GM19351 (cell line): Measurements from ENCODE around the gene NVL.

ENCODE experiments used
- ATAC-seq: cut with Tn5 transposase; IDR thresholded peaks from one replicate; pipeline ENCODE4 v1.9.1; 2021; ENCODE audit warnings: mild to moderate bottlenecking, moderate library complexity; ENCODE audit not compliant: unreplicated experiment

Gene NVL

DNA sequence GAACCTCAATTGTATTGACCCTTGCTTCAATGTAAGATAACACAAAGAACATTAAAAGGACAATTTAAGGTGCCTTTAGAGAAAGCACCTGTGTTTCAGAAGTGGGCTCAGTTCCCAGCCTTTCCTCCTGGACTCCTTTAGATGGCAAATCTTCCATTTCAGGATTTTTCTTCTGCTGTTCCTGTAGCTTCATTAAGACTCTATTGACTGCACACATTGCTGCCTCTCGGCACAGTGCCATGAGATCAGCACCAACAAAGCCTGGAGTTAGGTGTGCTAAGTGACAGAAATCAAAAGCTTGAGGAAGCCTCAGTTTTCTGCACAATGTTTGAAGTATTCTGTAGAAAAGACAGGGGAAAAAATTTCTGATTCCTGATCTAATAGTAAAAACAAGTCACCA lies 40.6 kb downstream of the NVL start:
- no peak for ATAC-seq

DNA sequence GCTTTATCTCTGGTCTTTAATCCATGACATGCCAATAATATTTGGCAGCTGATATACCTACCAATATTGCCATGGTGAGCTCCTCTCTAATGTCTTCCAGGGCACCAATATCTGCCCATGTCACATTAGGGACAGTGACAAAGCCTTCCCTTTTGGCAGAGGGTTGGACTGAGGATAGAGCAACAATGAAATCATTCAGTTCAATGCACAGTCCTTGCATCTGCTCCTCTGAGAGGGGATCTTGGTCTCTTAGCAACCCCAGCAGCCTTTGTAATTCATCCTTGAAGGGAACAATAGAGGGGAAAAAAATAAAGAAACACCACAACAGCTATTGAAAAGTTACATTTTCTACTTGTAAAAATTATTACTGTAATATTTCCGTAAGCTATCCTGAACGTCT lies 42.3 kb downstream of the NVL start:
- ATAC-seq = no peak

DNA sequence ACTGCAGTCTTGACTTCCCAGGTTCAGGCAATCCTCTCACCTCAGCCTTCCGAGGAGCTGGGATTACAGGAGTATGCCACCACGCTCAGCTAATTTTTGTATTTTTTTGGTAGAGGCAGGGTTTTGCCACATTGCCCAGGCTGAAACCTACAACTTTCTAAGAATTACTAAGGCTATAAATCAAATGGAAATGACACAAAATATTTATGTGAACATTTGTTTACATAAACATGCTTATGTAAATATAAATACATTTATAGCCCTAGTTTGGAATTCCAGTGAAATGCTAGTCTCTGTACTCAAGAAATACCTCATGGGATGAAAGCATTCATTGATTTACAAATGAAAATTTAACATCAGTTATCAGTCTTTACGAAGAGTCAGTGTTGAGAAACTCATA lies 47.8 kb downstream of the NVL start:
- ATAC-seq = no peak

DNA sequence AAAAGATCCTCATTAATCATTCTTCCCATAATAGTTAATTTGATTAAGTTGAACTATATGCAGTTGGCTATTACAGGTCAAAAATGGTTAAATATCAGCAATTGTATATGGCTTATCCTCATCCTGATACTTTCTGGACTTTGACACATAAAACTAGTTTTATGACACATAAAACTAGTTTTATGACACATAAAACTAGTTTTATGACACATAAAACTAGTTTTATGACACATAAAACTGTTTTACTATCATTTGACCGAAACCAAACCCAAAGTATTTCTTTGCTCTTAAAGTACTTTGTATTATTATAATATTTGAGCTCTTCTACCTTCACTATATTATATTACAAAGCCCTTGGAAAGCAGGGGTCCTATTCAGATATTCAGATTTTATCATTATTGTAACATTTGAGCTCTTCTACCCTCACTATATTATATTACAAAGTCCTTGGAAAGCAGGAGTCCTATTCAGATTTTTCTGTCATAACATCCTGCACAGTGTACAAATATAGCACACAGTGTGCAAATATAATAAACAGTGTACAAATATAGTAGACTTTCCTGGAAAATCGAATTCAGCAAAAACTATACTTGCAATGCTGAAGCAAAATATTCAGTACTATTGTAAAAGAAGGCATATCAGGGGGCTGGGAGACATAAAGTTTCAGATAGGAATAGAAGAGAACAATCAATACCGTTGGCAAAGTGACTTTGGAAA lies 53.0 kb downstream of the NVL start:
- no peak for ATAC-seq

DNA sequence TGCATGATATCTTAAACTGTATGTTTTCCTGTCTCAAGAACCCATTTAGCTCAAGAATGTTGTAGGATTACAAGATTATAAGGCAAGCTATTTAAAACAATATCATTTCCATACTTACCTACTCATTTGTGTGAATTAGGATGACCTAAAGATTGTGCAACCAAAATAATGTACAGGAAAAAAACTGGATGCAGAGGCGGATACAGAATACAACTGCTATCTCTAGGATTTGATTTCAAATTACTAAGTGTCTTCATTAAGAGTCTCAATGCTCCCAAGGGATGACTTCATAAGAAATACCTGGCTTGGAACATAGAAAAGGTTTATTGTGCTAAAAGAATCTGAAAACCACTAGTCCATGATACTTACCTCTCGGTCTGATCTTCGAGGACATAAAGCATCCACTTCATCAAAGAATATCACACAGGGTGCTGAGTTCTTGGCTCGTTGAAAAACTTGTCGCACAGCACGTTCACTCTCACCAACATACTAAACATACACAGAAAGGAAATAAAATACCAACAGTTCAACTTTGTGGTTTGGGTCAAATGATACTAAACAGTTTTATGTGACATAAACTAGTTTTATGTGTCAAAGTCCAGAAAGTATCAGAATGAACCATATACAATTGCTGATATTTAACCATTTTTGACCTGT lies 54.9 kb downstream of the NVL start:
- no peak for ATAC-seq

DNA sequence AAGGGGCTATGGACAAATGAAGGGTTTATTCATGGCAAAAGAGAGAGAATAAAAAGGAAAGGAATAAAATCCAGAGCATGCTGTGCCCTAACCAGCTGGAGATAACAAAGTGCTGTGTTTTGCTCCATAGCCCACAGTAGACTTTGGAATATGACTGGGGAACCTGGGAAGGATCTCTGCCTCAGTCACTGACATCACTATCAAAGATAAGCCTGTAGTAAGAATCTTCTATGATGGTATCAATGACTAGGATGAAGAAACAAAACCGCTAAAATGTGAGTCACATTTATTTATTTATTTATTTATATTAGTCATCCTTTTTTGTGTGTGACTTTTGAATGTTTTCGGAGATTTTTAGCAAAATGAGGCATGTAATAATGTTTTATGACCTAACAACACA lies 56.3 kb downstream of the NVL start:
- no peak for ATAC-seq

DNA sequence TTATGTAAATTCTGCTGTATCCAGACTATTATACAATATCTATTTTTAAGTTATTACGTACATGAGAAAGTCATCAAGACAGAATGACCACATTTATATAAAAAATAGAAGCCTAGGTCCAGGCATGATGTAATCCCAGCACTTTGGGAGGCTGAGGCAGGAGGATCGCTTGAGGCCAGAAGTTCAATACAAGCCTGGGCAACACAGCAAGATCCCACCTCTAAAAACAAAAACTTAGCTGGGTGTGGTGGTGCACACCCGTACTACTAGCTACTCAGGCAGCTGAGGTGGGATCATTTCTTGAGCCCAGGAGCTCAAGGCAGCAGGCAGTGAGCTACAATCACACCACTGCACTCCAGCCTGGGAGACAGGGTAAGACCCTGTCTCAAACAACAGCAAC lies 58.9 kb downstream of the NVL start:
- ATAC-seq = no peak

DNA sequence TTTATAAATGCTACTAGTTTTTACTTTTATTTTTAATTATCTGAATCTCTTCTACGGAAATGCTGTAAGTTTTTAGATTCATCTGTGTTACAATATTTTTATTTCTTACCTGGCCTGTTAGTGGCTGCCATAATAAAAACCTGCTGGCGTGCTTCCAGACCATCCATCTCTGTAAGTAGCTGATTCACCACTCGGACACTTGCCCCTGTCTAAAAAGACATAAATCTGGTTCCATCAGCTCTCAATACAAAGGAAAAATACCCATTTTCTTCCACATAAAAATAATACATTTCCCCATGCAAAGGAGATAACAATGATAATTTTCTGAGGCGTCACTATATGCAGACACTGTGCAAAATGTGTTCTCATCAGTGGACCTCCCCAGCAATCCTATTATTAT lies 62.0 kb downstream of the NVL start:
- ATAC-seq = no peak

DNA sequence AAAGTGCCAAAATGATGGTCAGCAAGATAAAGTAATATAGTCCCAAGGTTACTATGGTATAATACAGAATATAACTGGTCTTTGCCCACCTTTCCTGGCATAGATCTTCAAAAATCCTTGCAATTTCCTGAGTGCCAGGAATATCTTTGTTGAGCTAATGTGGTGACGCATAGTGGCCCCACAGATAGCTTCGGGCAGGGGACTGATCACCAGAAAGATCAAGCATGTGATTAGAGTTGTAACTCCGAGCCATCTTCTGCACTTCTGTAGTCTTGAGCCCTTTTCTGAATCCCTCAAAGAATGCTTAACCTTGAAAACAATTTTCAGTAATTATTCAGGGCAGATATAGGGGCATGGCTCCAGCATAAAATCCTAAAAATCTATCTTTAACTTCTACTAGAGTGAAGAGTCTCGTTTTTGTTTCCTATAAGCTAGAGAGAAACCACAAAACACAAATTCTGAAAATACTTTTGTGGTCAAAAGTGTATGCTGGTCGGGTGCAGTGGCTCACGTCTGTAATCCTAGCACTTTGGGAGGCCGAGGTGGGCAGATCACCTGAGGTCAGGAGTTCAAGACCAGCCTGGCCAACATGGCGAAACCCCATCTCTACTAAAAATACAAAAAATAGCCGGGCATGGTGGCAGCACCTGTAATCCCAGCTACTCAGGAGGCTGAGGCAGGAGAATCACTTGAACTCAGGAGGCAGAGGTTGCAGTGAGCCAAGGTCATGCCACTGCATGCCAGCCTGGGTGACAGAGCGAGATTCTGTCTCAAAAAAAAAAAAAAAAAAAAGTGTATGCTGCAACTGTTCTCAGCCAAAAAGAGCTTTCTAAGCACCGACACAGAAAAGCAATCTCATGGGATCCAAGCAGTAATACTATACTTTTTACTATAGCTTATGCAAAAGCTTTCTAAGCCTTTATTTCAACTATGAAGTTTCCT lies 62.8 kb downstream of the NVL start:
- ATAC-seq = no peak

DNA sequence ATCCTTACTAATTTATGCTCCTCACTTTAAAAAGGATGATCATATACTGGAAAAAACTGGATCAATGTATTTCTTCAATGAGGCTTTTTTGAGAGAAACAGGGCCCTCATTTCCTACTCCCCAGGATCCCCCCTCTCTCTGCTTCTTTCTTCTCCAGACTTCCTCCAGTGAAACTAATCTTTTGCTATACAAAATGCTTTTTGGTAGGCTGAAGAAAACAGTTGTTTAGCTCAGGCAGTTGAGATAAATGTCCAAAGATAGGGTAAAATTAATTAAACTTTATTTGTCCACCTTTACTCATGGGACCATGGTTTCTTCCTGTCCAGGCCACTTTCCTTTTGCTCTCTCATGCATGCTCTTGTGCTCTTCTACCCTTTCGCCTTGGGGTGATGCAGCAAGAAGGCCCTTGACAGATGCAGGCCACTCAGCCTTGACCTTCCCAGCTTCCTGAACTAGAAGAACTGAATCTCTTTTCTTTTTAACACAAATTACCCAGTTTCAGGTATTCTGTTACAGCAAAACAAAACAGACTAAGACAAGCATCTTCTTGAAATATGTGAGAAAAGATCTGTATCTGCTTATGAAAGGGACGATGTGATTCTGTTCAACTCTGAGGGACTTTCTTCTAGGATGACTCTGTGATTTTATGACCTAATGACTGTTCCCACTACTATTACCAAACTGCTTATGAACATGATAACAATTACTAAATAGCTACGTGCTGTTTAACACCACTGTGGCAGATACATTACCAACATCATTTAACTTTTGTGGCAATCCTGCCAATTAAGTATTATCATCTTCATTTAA lies 63.7 kb downstream of the NVL start:
- ATAC-seq = peak; percentile 74

DNA sequence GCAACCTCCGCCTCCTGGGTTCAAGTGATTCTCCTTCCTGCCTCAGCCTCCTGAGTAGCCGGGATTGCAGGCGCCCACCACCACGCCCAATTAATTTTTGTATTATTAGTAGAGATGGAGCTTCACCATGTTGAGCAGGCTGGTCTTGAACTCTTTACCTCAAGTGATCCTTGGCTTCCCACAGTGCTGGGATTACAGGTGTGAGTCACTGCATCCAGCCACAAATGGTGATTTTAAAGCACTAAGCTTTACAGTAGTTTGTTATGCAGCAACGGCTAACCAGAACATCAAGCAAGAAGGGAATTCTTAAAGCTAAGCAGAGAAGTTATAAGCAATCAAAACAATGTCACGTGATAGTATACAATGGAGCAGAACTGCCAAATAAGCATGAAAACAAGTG lies 65.7 kb downstream of the NVL start:
- ATAC-seq = no peak

DNA sequence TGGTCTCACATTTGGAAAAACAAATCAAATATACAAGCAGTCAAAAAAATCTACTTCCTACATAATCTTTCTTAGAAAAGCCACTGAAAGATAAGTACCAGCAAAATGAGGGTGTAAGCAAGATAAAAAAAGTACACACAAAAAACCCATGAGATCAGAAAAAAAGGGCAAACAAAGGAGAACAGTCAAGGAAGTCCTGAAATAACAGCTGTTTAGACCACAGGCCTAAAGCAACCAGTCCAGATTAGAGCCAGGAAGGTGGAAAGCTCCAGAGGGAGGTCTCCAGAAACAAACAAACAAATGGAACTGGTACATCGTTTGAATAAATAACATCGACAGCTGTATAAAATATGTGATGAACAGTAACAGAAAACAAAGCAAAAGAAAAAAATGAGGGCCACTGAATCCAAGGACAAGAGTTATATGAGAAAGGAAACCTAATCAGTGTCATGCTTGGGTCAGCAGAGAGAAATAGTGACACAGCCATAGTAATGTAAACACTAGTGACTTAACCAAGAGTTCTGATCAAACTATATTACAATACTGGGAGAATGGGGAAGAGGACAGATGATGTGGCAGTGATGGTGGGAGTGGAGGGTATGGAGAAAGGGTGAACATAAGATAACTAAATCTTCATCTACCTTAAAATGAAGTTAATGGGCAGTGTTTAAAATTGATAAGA lies 67.5 kb downstream of the NVL start:
- ATAC-seq = no peak

DNA sequence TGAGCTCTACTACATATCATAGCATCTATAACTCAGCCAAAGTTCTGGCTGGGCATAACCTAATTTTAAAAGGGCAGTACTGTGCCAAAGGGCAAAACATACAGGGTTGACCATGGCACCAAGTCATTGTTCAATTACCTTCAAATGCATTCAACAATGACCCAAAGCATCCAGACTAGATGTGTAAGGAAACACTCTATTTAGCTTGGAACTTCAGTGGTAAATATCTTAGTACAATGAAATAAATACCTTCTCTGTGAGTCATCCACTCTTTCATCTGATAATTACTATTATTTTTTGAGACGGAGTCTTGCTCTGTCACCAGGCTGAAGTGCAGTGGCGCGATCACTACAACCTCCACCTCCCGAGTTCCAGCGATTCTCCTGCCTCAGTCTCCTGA lies 70.0 kb downstream of the NVL start:
- ATAC-seq = no peak

DNA sequence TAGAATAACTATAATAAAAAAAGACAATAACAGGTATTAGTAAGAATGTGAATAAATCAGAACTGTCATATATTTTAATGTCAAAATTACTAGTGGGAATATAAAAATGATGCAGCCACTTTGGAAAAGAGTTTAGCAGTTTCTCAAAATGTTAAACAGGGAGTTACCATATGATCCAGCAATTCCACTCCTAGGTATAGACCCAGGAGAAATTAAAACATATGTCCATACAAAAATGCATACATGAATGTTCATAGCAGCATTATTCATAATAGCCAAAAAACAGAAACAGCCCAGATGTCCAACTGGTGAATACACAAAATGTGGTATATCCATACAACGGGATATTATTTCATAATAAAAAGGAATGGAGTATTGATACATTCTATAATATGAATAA lies 71.6 kb downstream of the NVL start:
- no peak for ATAC-seq

DNA sequence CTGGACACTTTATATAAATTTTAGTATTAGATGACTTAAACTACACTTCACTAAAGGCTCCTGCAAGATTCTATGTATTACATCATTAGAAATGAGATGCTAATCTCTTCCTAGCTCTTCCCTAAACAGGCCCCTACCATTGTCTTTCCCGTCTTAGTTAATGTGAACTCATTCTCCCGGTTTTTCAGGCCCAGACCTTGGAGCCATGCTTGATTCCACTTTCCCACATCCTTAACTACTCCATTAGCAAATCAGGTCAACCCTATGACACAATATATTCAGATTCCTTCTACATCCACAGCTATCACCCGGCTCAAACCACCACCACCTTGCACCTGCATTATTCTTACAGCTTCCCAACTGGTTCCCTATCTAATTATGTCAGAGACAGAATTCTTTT lies 73.3 kb downstream of the NVL start:
- ATAC-seq = no peak

DNA sequence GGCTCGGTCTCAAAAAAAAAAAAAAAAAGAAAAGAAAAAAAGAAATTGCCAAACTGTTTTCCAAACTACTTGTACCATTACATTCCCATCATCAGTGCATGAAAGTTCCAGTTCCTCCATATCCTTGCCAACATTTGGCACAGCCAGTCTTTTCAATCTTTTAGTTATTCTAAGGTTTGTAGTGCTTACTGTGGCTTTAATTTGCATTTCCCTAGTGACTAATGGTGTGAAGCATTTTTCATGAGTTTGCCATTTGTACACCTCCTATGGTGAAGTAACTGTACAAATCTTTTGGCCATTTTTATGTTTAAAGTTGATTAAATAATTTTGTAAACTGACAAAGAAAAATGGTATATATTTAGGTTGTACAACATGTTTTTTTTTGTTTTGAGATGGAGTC lies 76.3 kb downstream of the NVL start:
- ATAC-seq = no peak

DNA sequence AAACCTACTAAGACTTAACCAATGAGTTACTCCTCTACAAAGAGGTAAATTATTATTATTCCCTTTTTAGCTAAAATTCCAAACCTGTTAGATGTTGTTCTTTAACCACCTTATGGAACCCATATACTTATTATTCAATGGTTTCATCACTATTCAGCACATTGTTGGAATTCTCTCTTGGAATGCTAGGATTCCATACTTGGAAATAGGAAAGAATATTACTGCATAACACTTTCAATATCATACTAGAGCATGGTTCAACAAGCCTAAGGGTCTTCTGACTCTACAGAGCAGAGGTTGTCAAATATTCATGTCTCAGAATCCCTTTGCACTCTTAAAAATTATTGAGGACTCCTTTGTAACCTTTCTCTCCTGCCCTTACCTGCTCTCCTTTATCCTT lies 77.5 kb downstream of the NVL start:
- no peak for ATAC-seq

DNA sequence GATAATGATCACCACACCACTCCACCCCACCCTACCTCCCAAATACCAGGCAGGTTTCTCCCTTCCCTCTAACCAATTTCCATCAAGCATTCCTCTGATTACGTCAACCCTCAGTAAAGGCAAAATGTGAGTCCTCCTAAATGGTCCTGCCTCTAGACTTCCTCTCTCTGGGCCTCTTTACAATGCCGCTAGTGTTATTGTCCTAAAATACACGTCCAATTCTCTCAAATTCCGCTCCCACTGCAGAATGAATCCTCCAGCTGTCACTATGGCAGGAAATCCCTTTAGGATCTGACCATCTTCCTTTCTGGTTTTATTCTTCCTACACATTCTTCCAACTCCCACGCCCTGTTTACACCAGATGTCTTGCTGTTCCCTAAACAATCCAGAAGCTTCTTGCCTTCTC lies 78.2 kb downstream of the NVL start:
- no peak for ATAC-seq

DNA sequence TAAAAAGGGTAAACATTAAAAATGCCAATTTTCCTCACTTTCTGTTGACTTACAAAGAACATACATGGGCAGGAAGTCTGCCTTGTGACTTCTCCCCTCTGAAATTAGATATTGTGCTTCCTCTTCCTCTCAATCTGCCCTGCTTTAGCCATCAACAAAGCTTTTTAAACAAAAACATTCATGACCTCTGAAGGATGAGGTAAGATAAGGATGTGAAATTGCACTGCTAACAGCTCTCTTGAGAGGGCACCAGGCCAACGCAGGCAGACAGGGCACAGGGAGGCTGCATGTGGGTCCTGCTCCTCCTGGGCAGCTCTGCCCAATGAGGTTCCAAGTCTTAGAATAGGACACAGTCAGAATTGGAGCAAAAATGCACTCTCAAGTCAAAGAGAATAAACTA lies 84.8 kb downstream of the NVL start:
- no peak for ATAC-seq

DNA sequence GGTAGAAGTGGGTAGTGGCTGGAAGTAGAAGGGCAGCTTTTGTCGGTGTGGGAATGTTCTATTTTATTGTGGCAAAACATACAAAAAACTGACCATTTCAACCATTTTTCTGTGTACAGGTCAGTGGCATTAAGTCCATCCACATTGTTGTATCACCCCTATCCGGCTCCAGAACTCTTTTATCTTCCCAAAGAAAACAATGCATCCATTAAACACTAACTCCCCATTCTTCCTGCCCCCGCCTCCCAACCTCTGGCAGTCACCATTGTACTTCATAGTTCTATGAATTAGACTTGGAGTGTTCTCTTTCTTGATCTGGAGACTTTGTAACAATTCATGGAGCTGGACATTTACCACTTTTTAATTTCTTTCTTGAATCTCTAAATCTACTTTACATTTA lies 91.2 kb downstream of the NVL start:
- no peak for ATAC-seq
